HG03565 (cell line): Measurements from ENCODE around the gene TSPAN5.
"Not testable (repeated sequence)": the region's sequence is repeated elsewhere in the genome, so short reads cannot be mapped to it uniquely, and the experiment has no call there.

ENCODE experiments used
- ATAC-seq: cut with Tn5 transposase; IDR thresholded peaks from one replicate; pipeline ENCODE4 v1.9.1; 2021; ENCODE audit warnings: mild to moderate bottlenecking, moderate library complexity; ENCODE audit not compliant: unreplicated experiment

The TSPAN5 gene

GRCh38 chr4:98470366-98470765 is 188.0 kb downstream of the TSPAN5 start:
- ATAC-seq = no peak

- ATAC-seq = no peak
Measured at GRCh38 chr4:98469771-98470170, 188.6 kb downstream of the TSPAN5 start.

DNA sequence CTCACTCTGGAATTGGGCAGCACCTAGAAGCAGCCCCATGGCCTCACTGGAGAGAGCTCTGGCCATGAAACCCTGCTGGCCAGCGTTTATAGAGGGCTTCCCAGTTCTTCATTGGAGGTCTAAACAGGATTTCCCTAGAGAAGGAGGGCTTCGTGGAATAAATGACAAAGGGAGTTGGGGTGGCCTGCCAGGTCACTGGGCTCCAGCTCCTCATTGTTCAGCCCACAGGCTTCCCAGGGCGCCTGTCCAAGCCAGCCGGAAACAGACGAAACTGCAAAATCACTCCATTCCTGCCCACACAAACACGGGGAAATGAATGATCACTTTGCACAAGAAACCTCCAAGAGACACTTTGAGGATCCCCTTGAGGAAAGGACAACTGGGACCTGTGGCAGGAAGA is 189.7 kb downstream of the TSPAN5 start:
- ATAC-seq = no peak

DNA sequence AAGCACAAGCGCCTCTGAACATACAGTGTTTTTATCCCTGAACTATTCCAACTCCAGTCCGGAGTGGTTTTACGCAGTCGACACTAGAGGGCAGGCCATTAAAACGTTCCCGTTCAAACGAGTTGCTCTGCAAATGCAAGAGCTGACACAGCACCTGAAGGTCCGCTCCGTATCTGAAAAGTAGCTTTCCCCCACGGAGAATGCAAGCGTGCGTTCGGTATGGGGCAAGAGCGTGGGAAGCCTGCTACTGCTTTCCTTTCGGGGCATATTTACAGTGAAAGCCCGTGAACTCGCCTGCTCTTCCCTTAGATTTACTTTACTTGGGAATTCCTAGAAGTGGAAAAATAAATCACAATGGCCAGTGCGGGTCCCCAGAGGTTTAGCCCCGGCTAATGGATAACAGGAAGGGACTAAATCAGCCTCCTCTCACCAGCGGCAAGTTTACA is 190.8 kb downstream of the TSPAN5 start:
- peak; percentile 94 for ATAC-seq

GRCh38 chr4:98466868-98467599 is 191.4 kb downstream of the TSPAN5 start:
- ATAC-seq = no peak

DNA sequence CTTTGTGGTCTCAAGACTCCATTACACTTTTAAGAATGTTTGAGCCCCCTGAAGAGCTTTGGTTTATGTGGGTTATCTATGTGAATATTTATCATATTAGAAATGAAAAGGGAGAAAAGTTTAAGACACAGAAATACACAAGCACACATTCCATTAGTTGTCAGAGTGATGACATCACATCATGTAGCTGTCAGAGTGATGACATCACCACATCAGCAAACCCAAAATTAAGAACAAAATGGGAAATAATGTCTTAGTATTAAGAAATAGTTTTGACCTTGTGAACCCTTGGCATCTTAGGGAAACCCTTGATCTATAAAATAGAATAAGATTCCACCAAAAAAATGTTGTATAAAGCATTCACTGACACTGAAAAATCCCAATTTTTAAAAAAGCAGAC is 195.9 kb downstream of the TSPAN5 start:
- no peak for ATAC-seq

DNA sequence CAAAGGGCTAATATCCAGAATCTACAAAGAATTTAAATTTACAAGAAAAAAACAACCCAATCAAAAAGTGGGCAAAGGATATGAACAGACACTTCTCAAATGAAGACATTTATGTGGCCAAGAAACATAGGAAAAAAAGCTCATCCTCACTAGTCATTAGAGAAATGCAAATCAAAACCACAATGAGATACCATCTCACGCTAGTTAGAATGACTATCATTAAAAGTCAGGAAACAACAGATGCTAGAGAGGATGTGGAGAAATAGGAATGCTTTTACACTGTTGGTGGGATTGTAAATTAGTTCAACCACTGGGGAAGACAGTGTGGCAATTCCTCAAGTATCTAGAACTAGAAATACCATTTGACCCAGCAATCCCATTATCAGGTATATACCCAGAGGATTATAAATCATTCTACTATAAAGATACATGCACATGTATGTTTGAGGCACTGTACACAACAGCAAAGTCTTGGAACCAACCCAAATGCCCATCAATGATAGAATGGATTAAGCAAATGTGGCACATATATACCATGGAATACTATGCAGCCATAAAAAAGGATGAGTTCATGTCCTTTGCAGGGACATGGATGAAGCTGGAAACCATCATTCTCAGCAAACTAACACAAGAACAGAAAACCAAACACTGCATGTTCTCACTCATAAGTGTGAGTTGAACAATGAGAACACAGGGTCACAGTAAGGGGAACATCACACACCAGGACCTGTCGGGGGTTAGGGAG is 197.1 kb downstream of the TSPAN5 start:
- not testable (repeated sequence) for ATAC-seq

DNA sequence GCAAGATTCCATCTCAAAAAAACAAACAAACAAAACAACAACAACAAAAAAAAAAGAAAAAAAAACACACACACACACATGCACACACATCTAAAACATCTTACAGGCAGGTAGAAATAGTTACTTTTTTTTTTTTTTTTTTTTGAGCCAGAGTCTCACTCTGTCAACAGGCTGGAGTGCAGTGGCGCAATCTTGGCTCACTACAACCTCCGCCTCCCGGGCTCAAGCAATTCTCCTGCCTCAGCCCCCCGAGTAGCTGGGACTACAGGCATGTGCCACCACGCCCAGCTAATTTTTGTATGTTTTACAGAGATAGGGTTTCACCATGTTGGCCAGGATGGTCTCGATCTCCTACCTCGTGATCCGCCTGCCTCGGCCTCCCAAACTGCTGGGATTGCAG is 201.0 kb downstream of the TSPAN5 start:
- ATAC-seq = not testable (repeated sequence)

GRCh38 chr4:98452091-98452490 is 206.3 kb downstream of the TSPAN5 start:
- ATAC-seq = no peak

- no peak for ATAC-seq
Measured at GRCh38 chr4:98448908-98449307, 209.5 kb downstream of the TSPAN5 start.

- no peak for ATAC-seq
Measured at GRCh38 chr4:98447648-98448047, 210.8 kb downstream of the TSPAN5 start.

GRCh38 chr4:98446499-98447375 is 211.7 kb downstream of the TSPAN5 start:
- ATAC-seq = peak; percentile 66

DNA sequence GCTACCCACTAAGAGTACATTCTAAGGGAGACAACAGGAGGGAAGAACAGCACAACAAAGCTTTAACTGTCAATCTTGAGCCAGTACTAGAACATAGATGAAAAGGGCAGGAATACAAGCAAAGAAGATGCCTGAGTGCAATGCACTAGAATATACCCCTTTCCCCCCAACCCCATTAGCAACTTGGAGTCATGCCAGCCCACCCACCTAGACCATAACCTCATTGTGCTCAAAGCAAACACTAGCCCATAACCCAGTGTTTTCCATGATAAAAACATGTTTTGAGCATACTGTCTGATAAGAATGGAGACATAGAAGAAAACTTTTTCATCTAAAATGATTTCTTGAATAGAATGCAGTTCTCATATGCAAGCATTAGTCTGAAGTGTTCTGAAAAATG is 214.0 kb downstream of the TSPAN5 start:
- ATAC-seq = no peak

DNA sequence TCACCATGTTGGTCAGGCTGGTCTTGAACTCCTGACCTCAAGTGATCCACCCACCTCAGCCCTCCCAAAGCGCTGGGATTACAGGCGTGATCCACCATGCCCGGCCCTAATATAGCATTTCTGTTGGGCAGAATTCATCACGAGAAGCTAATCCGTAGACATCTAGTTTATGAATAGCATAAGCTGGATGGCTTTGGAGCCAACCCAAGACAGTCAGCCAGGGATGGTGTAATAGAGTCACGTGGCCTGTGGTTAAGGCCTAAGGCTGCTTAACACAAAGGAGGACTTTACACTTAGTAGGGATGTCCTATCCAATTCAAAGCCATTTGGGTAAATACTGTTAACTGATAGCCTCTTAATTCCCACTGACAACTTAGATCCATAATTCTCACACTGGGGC is 223.6 kb downstream of the TSPAN5 start:
- ATAC-seq = no peak

DNA sequence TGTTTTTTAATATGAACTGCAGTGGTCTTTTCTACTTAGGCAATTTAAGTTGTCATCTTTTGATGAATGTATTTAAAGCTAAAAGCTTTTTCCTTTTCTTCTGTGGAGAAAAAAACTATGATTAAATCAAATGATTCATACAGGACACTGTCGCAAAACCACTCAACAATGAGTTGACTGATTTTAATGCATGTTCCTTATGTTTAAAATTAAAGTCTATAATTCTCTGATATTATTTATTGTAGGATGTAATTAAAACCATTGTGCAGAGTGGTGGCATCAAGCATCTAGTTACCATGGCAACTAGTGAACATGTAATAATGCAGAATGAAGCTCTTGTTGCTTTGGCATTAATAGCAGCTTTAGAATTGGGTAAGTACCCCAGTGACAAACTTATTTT is 224.7 kb downstream of the TSPAN5 start:
- no peak for ATAC-seq

- no peak for ATAC-seq
Measured at GRCh38 chr4:98430708-98431403, 227.6 kb downstream of the TSPAN5 start.

DNA sequence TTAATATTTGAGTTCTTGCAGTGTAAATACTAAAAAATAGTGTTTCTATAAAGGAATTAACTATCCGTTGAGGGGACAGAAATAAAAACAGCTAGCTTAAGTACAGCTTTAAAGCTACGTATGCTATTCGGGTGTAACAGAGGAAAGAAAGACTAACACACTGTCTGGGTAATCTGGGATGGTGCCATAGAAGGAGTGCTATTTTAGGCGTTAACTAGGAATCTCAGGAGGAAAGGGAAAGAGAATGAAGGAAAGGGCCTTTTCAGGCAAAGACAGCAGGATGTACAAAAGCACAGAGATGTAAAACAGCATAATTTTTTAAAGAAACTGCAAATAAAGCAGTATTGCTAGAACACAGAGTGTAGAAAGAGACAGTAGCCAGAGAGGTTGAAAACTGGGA is 235.4 kb downstream of the TSPAN5 start:
- ATAC-seq = no peak

DNA sequence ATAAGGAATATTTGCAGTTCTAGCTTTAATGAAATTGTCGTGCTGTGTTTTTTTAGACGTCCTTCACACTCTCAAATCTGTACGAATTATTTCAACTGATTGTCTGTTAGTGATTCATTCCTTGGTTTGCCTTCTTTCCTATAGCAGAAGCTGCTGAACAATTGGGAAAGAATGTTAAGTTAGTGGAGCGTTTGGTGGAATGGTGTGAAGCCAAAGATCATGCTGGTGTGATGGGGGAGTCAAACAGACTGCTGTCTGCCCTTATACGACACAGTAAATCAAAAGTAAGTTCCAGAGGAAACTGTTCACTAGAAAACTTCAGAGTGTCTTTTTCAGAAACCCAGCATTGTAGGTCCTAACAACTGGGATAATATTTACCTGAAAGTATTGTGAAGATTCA is 237.3 kb downstream of the TSPAN5 start:
- no peak for ATAC-seq
